K562 (cell line): Measurements from ENCODE around the gene EPHX1. TPM values are rescaled to one million over a fixed set of nuclear protein-coding genes. Genes with fewer than 3 reads are reported as not detected.

Experiments used
- EGR1 ChIP-seq: fragments of 450-650 bp; conservative IDR thresholded peaks from 2 replicates; pipeline ENCODE4 v1.6.1; 2017; ENCODE audit warnings: mild to moderate bottlenecking
- ESRRA ChIP-seq: fragments of 450-650 bp; IDR thresholded peaks from 2 replicates; pipeline ENCODE4 v1.6.1; 2014; ENCODE audit warnings: low read depth, mild to moderate bottlenecking, moderate library complexity, borderline replicate concordance
- HLTF ChIP-seq: fragments of 450-650 bp; IDR thresholded peaks from 2 replicates; pipeline ENCODE4 v1.6.1; 2016
- HSF4 ChIP-seq: fragments of 250-450 bp; sonication (Bioruptor Pico); IDR thresholded peaks from 2 replicates; pipeline ENCODE4 v2.1.2; 2022; ENCODE audit warnings: mild to moderate bottlenecking, moderate library complexity, borderline replicate concordance
- MIER1 ChIP-seq: fragments of 450-650 bp; IDR thresholded peaks from 2 replicates; pipeline ENCODE4 v1.6.1; 2016; ENCODE audit warnings: antibody characterized with exemption, mild to moderate bottlenecking, low read depth
- NFYB ChIP-seq: IDR thresholded peaks from 2 replicates; pipeline ENCODE4 v1.6.1; 2011; ENCODE audit warnings: mild to moderate bottlenecking, moderate library complexity; ENCODE audit not compliant: insufficient read length; ENCODE audit errors: extremely low read depth
- PPARD ChIP-seq: fragments of 250-450 bp; sonication (Bioruptor Pico); IDR thresholded peaks from 2 replicates; pipeline ENCODE4 v1.8.0; 2022; ENCODE audit warnings: inconsistent platforms, mild to moderate bottlenecking, moderate library complexity
- RB1 ChIP-seq: fragments of 450-650 bp; IDR thresholded peaks from 2 replicates; pipeline ENCODE4 v1.6.1; 2017; ENCODE audit warnings: low read depth, mild to moderate bottlenecking
- RFX1 ChIP-seq: fragments of 450-650 bp; IDR thresholded peaks from 2 replicates; pipeline ENCODE4 v1.6.1; 2016; ENCODE audit warnings: mild to moderate bottlenecking, moderate library complexity
- RHOXF2B ChIP-seq: fragments of 250-450 bp; sonication (Bioruptor Pico); conservative IDR thresholded peaks from 2 replicates; pipeline ENCODE4 v1.5.1; 2021
- SNRNP70 ChIP-seq: fragments of 200-400 bp; formaldehyde crosslinking; optimal IDR thresholded peaks from 2 replicates; pipeline ENCODE3; 2017; ENCODE audit warnings: low read depth, low read length
- TAF1 ChIP-seq: IDR thresholded peaks from 2 replicates; pipeline ENCODE4 v1.6.1; 2011; ENCODE audit warnings: mild to moderate bottlenecking, low read length, moderate library complexity; ENCODE audit not compliant: insufficient read depth, control insufficient read depth, severe bottlenecking; ENCODE audit errors: extremely low read depth
- TAF9B ChIP-seq: fragments of 450-650 bp; IDR thresholded peaks from 2 replicates; pipeline ENCODE4 v1.6.1; 2018; ENCODE audit warnings: mild to moderate bottlenecking; ENCODE audit not compliant: partially characterized antibody
- TBP ChIP-seq: optimal IDR thresholded peaks from 2 replicates; pipeline ENCODE3; 2011; ENCODE audit warnings: low read depth, low read length, improper control_type of control experiment
- XRCC5 ChIP-seq: fragments of 200-400 bp; formaldehyde crosslinking; IDR thresholded peaks from 2 replicates; pipeline ENCODE4 v1.6.1; 2017; ENCODE audit warnings: low read depth, mild to moderate bottlenecking, low read length
- ZNF589 ChIP-seq: fragments of 200-800 bp; sonication (Bioruptor generic); IDR thresholded peaks from 2 replicates; pipeline ENCODE4 v1.6.1; 2016; ENCODE audit warnings: low read depth, missing genetic modification characterization, missing compliant biosample characterization
- polyA plus RNA-seq, 8 experiments: library from polyadenylated mRNA; depleted of rRNA in 4 of 8; stranded (reverse) in 5 of 8; unstranded in 3 of 8; fragments of >200 nt; fragmentation: Nextera tagmentation in 2 of 8; fragmentation: Illumina TruSeq in 1 of 8; extraction: Ambion mirVana in 2 of 8; extraction: Trizol in 1 of 8; gene quantifications; 2 replicates each; pipeline versions ENCODE4 v1.2.1 to v1.2.3, GENCODE V29; 2011 to 2014; ENCODE audit warnings: inconsistent platforms in 1 of 8, missing spikeins in 1 of 8
- total RNA-seq, 7 experiments: library from RNA; depleted of rRNA in 6 of 7; stranded (reverse); fragments of >200 nt in 6 of 7; fragmentation: Illumina TruSeq in 2 of 7; extraction: Trizol in 2 of 7; gene quantifications; 2 replicates each; pipeline versions ENCODE4 v1.2.1 to v1.2.3, GENCODE V29; 2011 to 2021; ENCODE audit warnings: low replicate concordance in 1 of 7
- TF ChIP-seq, protein P1 (sequence below): fragments of 250-450 bp; sonication (Bioruptor Pico); IDR thresholded peaks from 2 replicates; pipeline ENCODE4 v1.5.0; 2022; ENCODE audit warnings: mild to moderate bottlenecking
- TF ChIP-seq, protein P2 (sequence below): fragments of 450-650 bp; IDR thresholded peaks from 2 replicates; pipeline ENCODE4 v1.7.0; 2016; ENCODE audit warnings: borderline replicate concordance
- TF ChIP-seq, protein P3 (sequence below): fragments of 450-650 bp; IDR thresholded peaks from 2 replicates; pipeline ENCODE4 v1.6.1; 2018; ENCODE audit warnings: mild to moderate bottlenecking, low read depth; ENCODE audit not compliant: partially characterized antibody
- TF ChIP-seq, protein P4 (sequence below): fragments of 250-450 bp; sonication (Bioruptor Pico); IDR thresholded peaks from 2 replicates; pipeline ENCODE4 v1.8.0; 2022; ENCODE audit warnings: inconsistent platforms
- TF ChIP-seq, protein P5 (sequence below): sonication (generic); formaldehyde crosslinking; IDR thresholded peaks from 2 replicates; pipeline ENCODE4 v1.8.0; 2022; ENCODE audit warnings: missing genetic modification reagents, mild to moderate bottlenecking, moderate library complexity, borderline replicate concordance

Gene EPHX1
- total and polyA plus RNA-seq, 9 of the 15 experiments (the other 6 are each of a cell fraction or from before 2014, with no cell fraction given): 0.21 to 27.0 (median 6.7) TPM

DNA sequence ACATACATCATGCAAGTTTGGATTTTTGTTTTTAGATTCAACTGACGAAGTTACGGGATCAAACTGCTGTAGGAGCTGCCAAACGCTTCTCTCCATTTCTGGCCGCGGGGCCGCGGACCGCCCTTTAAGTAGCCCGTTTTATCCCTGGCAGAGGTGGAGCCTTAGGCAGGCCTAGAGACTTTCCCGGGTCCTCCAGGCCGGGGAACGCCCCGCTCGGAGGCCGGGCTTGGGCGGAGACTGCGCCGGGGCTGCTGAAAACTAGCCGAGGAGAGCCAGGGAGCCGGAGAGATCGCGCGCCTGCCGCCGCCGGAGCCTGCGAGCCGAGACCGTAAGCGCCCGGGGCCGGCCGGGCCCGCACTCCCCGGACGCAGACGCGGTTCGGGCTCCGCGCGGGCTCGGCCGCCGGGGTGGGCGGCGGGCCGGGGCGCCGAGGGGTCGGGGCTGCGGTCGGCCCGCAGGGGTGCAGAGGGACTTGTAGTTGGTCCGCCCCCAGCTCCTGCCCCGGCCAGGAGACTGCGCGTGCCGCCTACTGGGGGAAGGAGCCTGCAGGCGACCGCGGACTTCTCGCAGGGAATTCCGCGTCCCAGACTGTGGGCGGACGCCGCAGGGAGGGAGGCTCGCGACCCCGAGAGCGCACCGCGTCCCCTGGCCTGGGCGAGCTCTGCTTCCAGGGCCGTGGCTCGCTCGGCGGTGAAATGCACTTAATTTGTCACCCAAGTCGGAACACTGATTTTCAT is at the start of gene EPHX1 (continued):
- TF ChIP-seq, protein P1, sequence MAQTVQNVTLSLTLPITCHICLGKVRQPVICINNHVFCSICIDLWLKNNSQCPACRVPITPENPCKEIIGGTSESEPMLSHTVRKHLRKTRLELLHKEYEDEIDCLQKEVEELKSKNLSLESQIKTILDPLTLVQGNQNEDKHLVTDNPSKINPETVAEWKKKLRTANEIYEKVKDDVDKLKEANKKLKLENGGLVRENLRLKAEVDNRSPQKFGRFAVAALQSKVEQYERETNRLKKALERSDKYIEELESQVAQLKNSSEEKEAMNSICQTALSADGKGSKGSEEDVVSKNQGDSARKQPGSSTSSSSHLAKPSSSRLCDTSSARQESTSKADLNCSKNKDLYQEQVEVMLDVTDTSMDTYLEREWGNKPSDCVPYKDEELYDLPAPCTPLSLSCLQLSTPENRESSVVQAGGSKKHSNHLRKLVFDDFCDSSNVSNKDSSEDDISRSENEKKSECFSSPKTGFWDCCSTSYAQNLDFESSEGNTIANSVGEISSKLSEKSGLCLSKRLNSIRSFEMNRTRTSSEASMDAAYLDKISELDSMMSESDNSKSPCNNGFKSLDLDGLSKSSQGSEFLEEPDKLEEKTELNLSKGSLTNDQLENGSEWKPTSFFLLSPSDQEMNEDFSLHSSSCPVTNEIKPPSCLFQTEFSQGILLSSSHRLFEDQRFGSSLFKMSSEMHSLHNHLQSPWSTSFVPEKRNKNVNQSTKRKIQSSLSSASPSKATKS: no peak
- no peak for TF ChIP-seq RHOXF2B (CRISPR knock-in tag)
- TF ChIP-seq, protein P2, sequence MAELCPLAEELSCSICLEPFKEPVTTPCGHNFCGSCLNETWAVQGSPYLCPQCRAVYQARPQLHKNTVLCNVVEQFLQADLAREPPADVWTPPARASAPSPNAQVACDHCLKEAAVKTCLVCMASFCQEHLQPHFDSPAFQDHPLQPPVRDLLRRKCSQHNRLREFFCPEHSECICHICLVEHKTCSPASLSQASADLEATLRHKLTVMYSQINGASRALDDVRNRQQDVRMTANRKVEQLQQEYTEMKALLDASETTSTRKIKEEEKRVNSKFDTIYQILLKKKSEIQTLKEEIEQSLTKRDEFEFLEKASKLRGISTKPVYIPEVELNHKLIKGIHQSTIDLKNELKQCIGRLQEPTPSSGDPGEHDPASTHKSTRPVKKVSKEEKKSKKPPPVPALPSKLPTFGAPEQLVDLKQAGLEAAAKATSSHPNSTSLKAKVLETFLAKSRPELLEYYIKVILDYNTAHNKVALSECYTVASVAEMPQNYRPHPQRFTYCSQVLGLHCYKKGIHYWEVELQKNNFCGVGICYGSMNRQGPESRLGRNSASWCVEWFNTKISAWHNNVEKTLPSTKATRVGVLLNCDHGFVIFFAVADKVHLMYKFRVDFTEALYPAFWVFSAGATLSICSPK: no peak
- TF ChIP-seq, protein P3, sequence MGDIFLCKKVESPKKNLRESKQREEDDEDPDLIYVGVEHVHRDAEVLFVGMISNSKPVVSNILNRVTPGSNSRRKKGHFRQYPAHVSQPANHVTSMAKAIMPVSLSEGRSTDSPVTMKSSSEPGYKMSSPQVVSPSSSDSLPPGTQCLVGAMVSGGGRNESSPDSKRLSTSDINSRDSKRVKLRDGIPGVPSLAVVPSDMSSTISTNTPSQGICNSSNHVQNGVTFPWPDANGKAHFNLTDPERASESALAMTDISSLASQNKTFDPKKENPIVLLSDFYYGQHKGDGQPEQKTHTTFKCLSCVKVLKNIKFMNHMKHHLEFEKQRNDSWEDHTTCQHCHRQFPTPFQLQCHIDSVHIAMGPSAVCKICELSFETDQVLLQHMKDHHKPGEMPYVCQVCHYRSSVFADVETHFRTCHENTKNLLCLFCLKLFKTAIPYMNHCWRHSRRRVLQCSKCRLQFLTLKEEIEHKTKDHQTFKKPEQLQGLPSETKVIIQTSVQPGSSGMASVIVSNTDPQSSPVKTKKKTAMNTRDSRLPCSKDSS: no peak
- no peak for TF ChIP-seq XRCC5
- TF ChIP-seq, protein P4, sequence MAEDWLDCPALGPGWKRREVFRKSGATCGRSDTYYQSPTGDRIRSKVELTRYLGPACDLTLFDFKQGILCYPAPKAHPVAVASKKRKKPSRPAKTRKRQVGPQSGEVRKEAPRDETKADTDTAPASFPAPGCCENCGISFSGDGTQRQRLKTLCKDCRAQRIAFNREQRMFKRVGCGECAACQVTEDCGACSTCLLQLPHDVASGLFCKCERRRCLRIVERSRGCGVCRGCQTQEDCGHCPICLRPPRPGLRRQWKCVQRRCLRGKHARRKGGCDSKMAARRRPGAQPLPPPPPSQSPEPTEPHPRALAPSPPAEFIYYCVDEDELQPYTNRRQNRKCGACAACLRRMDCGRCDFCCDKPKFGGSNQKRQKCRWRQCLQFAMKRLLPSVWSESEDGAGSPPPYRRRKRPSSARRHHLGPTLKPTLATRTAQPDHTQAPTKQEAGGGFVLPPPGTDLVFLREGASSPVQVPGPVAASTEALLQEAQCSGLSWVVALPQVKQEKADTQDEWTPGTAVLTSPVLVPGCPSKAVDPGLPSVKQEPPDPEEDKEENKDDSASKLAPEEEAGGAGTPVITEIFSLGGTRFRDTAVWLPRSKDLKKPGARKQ (CRISPR knock-in tag): no peak
- peak; percentile 47; the same call in 1 of the 2 replicates for TF ChIP-seq EGR1
- TF ChIP-seq NFYB: no peak
- no peak for TF ChIP-seq TAF9B
- no peak for TF ChIP-seq ESRRA
- TF ChIP-seq RB1: peak; percentile 74
- TF ChIP-seq TBP: peak; percentile 54
- TF ChIP-seq HLTF: no peak
- no peak for TF ChIP-seq RFX1
- TF ChIP-seq SNRNP70: no peak
- TF ChIP-seq, protein P5, sequence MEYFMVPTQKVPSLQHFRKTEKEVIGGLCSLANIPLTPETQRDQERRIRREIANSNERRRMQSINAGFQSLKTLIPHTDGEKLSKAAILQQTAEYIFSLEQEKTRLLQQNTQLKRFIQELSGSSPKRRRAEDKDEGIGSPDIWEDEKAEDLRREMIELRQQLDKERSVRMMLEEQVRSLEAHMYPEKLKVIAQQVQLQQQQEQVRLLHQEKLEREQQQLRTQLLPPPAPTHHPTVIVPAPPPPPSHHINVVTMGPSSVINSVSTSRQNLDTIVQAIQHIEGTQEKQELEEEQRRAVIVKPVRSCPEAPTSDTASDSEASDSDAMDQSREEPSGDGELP: no peak
- TF ChIP-seq MIER1: no peak
- TF ChIP-seq HSF4 (CRISPR knock-in tag): no peak
- TF ChIP-seq ZNF589 (CRISPR knock-in tag): no peak
- TF ChIP-seq PPARD (CRISPR knock-in tag): no peak
- TF ChIP-seq TAF1: peak; percentile 29
